A549 treated with ZK216348 at 1 μM for 4 hours (cell line): ENCODE measurements around the gene RB1. TPM values are rescaled to one million over a fixed set of nuclear protein-coding genes. Genes with fewer than 3 reads are reported as not detected.

Experiments used
- total RNA-seq: library from RNA; stranded (reverse); fragments of 200-300 nt; extraction: Qiagen RNA extraction; gene quantifications from 5 replicates; pipeline ENCODE4 v1.2.3, GENCODE V29; 2022; ENCODE audit warnings: low read depth

The RB1 gene
- 13.6 to 16.6 TPM (median 14.3 TPM) in 5 replicates for total RNA-seq

DNA sequence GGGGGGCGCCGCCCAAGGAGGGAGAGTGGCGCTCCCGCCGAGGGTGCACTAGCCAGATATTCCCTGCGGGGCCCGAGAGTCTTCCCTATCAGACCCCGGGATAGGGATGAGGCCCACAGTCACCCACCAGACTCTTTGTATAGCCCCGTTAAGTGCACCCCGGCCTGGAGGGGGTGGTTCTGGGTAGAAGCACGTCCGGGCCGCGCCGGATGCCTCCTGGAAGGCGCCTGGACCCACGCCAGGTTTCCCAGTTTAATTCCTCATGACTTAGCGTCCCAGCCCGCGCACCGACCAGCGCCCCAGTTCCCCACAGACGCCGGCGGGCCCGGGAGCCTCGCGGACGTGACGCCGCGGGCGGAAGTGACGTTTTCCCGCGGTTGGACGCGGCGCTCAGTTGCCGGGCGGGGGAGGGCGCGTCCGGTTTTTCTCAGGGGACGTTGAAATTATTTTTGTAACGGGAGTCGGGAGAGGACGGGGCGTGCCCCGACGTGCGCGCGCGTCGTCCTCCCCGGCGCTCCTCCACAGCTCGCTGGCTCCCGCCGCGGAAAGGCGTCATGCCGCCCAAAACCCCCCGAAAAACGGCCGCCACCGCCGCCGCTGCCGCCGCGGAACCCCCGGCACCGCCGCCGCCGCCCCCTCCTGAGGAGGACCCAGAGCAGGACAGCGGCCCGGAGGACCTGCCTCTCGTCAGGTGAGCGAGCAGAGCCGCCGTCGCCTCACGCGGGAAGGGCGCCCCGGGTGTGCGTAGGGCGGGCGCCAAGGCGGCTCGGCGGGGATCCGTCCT, at the start of gene RB1:
TSS of gene RB1 (plus strand) at position 393 of the 784 bp plus-strand sequence. CDS start at position 555, 162 bp downstream.

DNA sequence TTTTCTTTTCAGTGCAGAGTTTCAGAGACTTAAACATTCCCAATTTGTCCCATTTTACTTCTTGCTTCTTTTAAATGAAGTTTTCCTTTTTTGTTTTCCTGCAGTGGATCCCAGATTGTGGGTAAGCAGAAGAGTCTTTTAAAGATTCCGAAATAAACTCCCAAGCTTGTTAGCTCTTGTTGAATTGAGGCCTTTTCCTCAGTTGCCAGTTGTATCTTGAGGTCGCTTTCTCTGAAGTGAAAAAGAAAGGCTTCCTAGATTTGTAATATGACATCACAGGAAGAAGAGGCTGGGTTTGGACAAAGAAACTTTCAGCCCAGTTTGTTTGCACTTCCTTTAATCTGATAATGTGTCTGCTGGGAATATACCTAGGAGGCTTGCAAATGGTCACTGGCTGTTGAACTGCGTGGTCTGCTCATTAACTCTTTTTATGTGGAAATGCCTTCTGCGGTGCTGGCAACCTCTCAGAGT, 109.4 kb downstream of the RB1 start, which contains the start of gene LPAR6:
TSS of gene LPAR6 (minus strand) at position 233 of the 471 bp plus-strand sequence. CDS start 690 bp downstream, outside the sequence.

Other genes starting within 250 kb of the RB1 start
- gene MED4, start 208.6 kb upstream of the RB1 start, total RNA-seq: 27.9 to 59.5 TPM (median 35.7 TPM) in 5 replicates
- gene ITM2B, start 70.5 kb upstream of the RB1 start, total RNA-seq: 133 to 167 TPM (median 150 TPM) in 5 replicates
- 0.56 to 1.8 TPM (median 0.93 TPM) in 5 replicates for gene LPAR6, start 109.4 kb downstream of the RB1 start, total RNA-seq
- 1.1 to 1.9 TPM (median 1.3 TPM) in 5 replicates for gene RCBTB2, start 229.3 kb downstream of the RB1 start, total RNA-seq